SK-N-SH (cell line): ENCODE measurements around the gene ADGB. TPM values are rescaled to one million over a fixed set of nuclear protein-coding genes. Genes with fewer than 3 reads are reported as not detected.
"Not testable (repeated sequence)": the region's sequence is repeated elsewhere in the genome, so short reads cannot be mapped to it uniquely, and the experiment has no call there.

Source experiments
- CTCF ChIA-PET: fragments of 300-600, 350-600 bp; formaldehyde crosslinking; extraction: SDS; loops from one replicate; lab custom pipeline; 2021; lab: Yijun Ruan, JAX
- POLR2A ChIA-PET: fragments of 350-600 bp; sonication (Branson Sonifier 250); formaldehyde crosslinking; extraction: SDS; loops from one replicate; lab custom pipeline; 2020; ENCODE audit warnings: antibody characterized with exemption, inconsistent platforms; lab: Yijun Ruan, JAX
- DNase-seq: peaks from one replicate; pipeline ENCODE4 v3.0.0; 2012
- H2AFZ ChIP-seq: fragments of 200-600 bp; sonication (generic); 2 replicates; pipeline ENCODE4 v1.8.1; 2016; ENCODE audit warnings: antibody characterized with exemption, mild to moderate bottlenecking, low read depth
- H3F3A ChIP-seq: fragments of 200-600 bp; sonication (generic); replicated peaks from 2 replicates; pipeline ENCODE3; 2016; ENCODE audit warnings: antibody characterized with exemption, mild to moderate bottlenecking; ENCODE audit not compliant: insufficient read depth
- H3K27ac ChIP-seq, 2 experiments: fragments of 200-500 bp in 1 of 2; fragments of 200-600 bp in 1 of 2; sonication (Bioruptor generic) in 1 of 2; sonication (generic), shearing (Covaris generic) in 1 of 2; 2 replicates each; pipeline versions ENCODE4 v1.5.1 to v1.6.1; 2014 to 2016; ENCODE audit warnings: low read depth in 2 of 2, inconsistent platforms in 1 of 2, low read length in 1 of 2, mild to moderate bottlenecking in 1 of 2, mixed read lengths in 1 of 2
- H3K27me3 ChIP-seq: fragments of 200-600 bp; sonication (generic), shearing (Covaris generic); 2 replicates; pipeline ENCODE4 v1.6.1; 2016; ENCODE audit warnings: mixed run types; ENCODE audit not compliant: insufficient read depth
- H3K36me3 ChIP-seq, 2 experiments: fragments of 200-500 bp in 1 of 2; fragments of 200-600 bp in 1 of 2; sonication (Bioruptor generic) in 1 of 2; sonication (generic) in 1 of 2; replicated peaks in 1 of 2; 2 replicates each; pipeline versions ENCODE3 to v1.5.1; 2014 to 2016; ENCODE audit warnings: low read length in 1 of 2, mild to moderate bottlenecking in 1 of 2; ENCODE audit not compliant: insufficient read depth in 2 of 2, control insufficient read depth in 1 of 2
- H3K4me1 ChIP-seq, 2 experiments: fragments of 200-500 bp in 1 of 2; fragments of 200-600 bp in 1 of 2; sonication (Bioruptor generic) in 1 of 2; sonication (generic), shearing (Covaris generic) in 1 of 2; 2 replicates each; pipeline versions ENCODE4 v1.5.1 to v1.6.1; 2014 to 2016; ENCODE audit warnings: low read depth in 1 of 2, low read length in 1 of 2, mixed run types in 1 of 2; ENCODE audit not compliant: insufficient read depth in 2 of 2, control insufficient read depth in 1 of 2
- H3K4me2 ChIP-seq: fragments of 200-600 bp; sonication (generic), shearing (Covaris generic); 2 replicates; pipeline ENCODE4 v1.6.1; 2017; ENCODE audit warnings: mixed run types
- H3K4me3 ChIP-seq, 2 experiments: fragments of 200-500 bp in 1 of 2; fragments of 200-600 bp in 1 of 2; sonication (Bioruptor generic) in 1 of 2; sonication (generic), shearing (Covaris generic) in 1 of 2; 2 replicates each; pipeline versions ENCODE4 v1.5.1 to v1.8.1; 2014 to 2016; ENCODE audit warnings: low read depth in 2 of 2, inconsistent platforms in 1 of 2, low read length in 1 of 2, mild to moderate bottlenecking in 1 of 2, mixed read lengths in 1 of 2, moderate library complexity in 1 of 2
- H3K79me2 ChIP-seq: fragments of 200-600 bp; sonication (generic); 2 replicates; pipeline ENCODE4 v1.8.1; 2017; ENCODE audit warnings: mild to moderate bottlenecking; ENCODE audit not compliant: insufficient read depth
- H3K9ac ChIP-seq: fragments of 200-600 bp; sonication (generic); 2 replicates; pipeline ENCODE4 v1.6.1; 2017; ENCODE audit warnings: mixed run types
- H3K9me2 ChIP-seq: fragments of 200-600 bp; sonication (generic); 2 replicates; pipeline ENCODE4 v1.6.1; 2017; ENCODE audit warnings: mixed run types
- H3K9me3 ChIP-seq: fragments of 200-600 bp; sonication (generic); 2 replicates; pipeline ENCODE4 v1.6.1; 2017; ENCODE audit warnings: mixed run types, mild to moderate bottlenecking, moderate library complexity
- H4K20me1 ChIP-seq: fragments of 200-600 bp; sonication (generic); 2 replicates; pipeline ENCODE4 v1.6.1; 2017; ENCODE audit warnings: mild to moderate bottlenecking, mixed run types; ENCODE audit not compliant: insufficient read depth
- CHD2 ChIP-seq: fragments of 150-350 bp; IDR thresholded peaks from 2 replicates; pipeline ENCODE4 v1.6.1; 2018; ENCODE audit warnings: low read length; ENCODE audit not compliant: partially characterized antibody
- CTCF ChIP-seq: fragments of 200-600 bp; sonication (generic); IDR thresholded peaks from 2 replicates; pipeline ENCODE4 v1.6.1; 2017; ENCODE audit warnings: antibody characterized with exemption, mild to moderate bottlenecking, moderate library complexity
- EZH2phosphoT487 ChIP-seq: fragments of 200-600 bp; sonication (generic); IDR thresholded peaks from 2 replicates; pipeline ENCODE4 v1.6.1; 2017; ENCODE audit warnings: low read depth, mixed run types, mild to moderate bottlenecking, antibody characterized with exemption, moderate library complexity, borderline replicate concordance
- FOXJ3 ChIP-seq: sonication (generic); formaldehyde crosslinking; IDR thresholded peaks from 2 replicates; pipeline ENCODE4 v1.5.1; 2020; ENCODE audit warnings: mild to moderate bottlenecking, missing genetic modification reagents
- FOXM1 ChIP-seq: IDR thresholded peaks from 2 replicates; pipeline ENCODE4 v1.4.0; 2012; ENCODE audit warnings: low read depth, mild to moderate bottlenecking
- IRF3 ChIP-seq: fragments of 150-350 bp; IDR thresholded peaks from 2 replicates; pipeline ENCODE4 v1.6.1; 2016; ENCODE audit warnings: mild to moderate bottlenecking, low read depth, low read length
- MXI1 ChIP-seq: IDR thresholded peaks from 2 replicates; pipeline ENCODE4 v1.6.1; 2012; ENCODE audit warnings: mild to moderate bottlenecking, low read depth, low read length, improper control_type of control experiment
- NRF1 ChIP-seq: IDR thresholded peaks from 2 replicates; pipeline ENCODE4 v1.6.1; 2012; ENCODE audit warnings: low read depth, mild to moderate bottlenecking, low read length
- RFX5 ChIP-seq: IDR thresholded peaks from 2 replicates; pipeline ENCODE4 v1.6.1; 2012; ENCODE audit warnings: mild to moderate bottlenecking, improper control_type of control experiment, low read length
- SMC3 ChIP-seq: IDR thresholded peaks from 2 replicates; pipeline ENCODE4 v1.6.1; 2012; ENCODE audit warnings: low read depth, low read length, improper control_type of control experiment
- TEAD4 ChIP-seq: IDR thresholded peaks from 2 replicates; pipeline ENCODE4 v1.4.0; 2012; ENCODE audit warnings: mild to moderate bottlenecking, borderline replicate concordance; ENCODE audit not compliant: insufficient read depth
- USF1 ChIP-seq: IDR thresholded peaks from 2 replicates; pipeline ENCODE4 v1.4.0; 2012; ENCODE audit warnings: low read depth, borderline replicate concordance
- WGBS: methylation state at CpG from one replicate; pipeline ENCODE4 v1.1.6; 2017; ENCODE audit warnings: low lambda C conversion rate; 5-methylcytosine and 5-hydroxymethylcytosine counted together
- polyA plus RNA-seq, 3 experiments: library from polyadenylated mRNA; depleted of rRNA; stranded (reverse); fragments of >200 nt; gene quantifications; 2 replicates each; pipeline ENCODE4 v1.2.3, GENCODE V29; 2012

ADGB gene
- polyA plus RNA-seq, 1 of the 3 experiments (the other 2 are of a cell fraction), result not detected

GRCh38 chr6:146795479-146796133 is 196.8 kb downstream of the ADGB start:
- CTCF ChIA-PET, result interaction anchor here (0.6 to 2.0 kb wide), 2 partner anchors 10 to 481 kb away, joined by 4 to 7 read pairs; no protein-coding TSS in a partner anchor

DNA sequence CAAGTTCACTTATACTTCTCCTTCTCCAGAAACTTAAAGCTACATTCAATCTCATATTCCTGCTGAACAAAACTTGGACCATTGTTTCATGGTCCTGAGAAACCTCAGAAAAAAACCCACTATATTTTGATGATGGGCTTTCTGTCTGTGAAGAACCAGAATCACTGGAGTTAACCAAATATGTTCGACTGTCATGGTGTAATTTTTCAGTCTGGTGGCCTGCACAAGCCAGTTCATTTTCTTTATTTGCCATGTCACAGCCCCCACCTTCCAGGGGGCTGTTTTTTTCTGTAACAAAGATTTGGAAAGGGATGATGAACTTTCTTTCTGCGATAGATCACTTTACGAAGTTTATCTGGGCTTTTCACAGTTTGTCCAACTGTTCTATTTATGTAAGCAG is 204.4 kb downstream of the ADGB start:
- H3K4me2 ChIP-seq, H3F3A ChIP-seq, H3K4me1 ChIP-seq, H4K20me1 ChIP-seq, H3K27ac ChIP-seq, H3K9ac ChIP-seq, H3K9me3 ChIP-seq, DNase-seq, POLR2A ChIA-PET, H3K9me2 ChIP-seq, H2AFZ ChIP-seq, H3K4me3 ChIP-seq, H3K36me3 ChIP-seq, H3K79me2 ChIP-seq, H3K27me3 ChIP-seq: not testable (repeated sequence)
- CTCF ChIA-PET, result interaction anchor here (1.1 kb wide), 1 partner anchor 109 kb away, joined by 3 read pairs; no protein-coding TSS in a partner anchor
- 64% methylated on average over 3 of the region's 3 CpGs for WGBS

More at GRCh38 chr6:146795479-146796133, 196.8 kb downstream of the ADGB start:
- Histone ChIP-seq H3K27me3 (no peaks in the 10 kb centered on the region), H3K4me3 (no peak overlapping the region), H3K27ac (no peak overlapping the region), H3F3A (no peaks in the 10 kb centered on the region), H2AFZ (no peak overlapping the region), H3K9me3 (no peaks in the 10 kb centered on the region), H3K4me1 (no peaks in the 10 kb centered on the region), H3K36me3 (no peaks in the 10 kb centered on the region), H4K20me1 (no peaks in the 10 kb centered on the region), H3K79me2 (no peaks in the 10 kb centered on the region), H3K9me2 (no peaks in the 10 kb centered on the region), H3K9ac (no peak overlapping the region), H3K4me2 (no peak overlapping the region)
- WGBS, result 37% methylated on average over 1 of the region's 1 CpG
- POLR2A ChIA-PET, result no interaction called here
- no peak for DNase-seq
- no peak for TF ChIP-seq CTCF
- TF ChIP-seq FOXM1, result no peak
- no peak for TF ChIP-seq MXI1
- no peak for TF ChIP-seq IRF3
- no peak for TF ChIP-seq FOXJ3 (CRISPR knock-in tag)
- TF ChIP-seq SMC3, result no peak
- no peak for TF ChIP-seq EZH2phosphoT487
- TF ChIP-seq USF1, result no peak
- no peak for TF ChIP-seq RFX5
- TF ChIP-seq TEAD4, result no peak
- no peak for TF ChIP-seq NRF1
- TF ChIP-seq CHD2, result no peak
